ENCODE measurements around the gene SLC7A6. TPM values are rescaled to one million over a fixed set of nuclear protein-coding genes. Genes with fewer than 3 reads are reported as not detected.

Gene SLC7A6
- total and polyA plus RNA-seq, 2 of the 13 experiments (the other 11 are each of a cell fraction or from before 2014, with no cell fraction given): 35.8 to 70.8 TPM

DNA sequence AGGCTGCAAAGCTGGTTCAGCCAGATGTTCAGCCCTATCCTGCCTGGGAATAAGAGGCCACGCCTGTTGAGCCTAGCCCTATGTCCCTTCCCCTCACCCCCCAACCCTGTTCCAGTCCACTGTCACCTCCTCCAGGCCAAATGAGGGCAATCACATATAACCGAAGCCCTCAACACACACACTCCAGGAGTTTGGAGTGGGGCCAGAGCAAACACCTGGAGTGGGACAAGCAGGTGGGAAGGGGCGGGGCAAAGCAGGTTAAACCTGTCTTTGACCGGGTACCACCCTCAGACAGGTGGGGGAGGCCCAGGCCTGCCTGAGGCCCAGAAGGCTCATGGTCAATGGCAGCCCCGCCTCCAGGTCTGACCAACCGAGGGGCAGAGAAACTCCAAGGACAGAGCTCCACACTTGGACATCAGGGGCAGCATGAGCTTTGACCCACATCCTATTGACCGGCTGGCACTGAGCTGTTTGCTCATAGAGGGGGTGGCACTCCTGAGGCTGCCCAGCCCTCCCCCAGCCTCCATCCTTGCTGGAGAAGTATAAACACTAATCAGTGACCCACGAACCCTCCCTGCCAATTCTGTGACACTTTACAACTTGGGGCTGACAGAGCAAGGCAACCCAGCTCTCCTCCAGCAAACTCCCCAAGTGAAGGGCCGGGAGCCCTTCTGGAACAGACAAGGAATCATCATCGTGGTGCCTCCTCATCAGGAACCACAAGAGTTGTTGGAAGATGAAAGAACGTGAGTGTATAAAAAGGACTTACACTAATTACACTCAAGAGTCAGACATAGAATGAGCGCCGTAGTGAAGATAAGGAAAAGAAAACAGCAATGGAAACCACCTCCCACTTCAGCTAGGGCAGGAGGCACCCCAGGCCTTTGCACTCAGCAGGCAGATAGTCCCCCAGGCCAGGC is 29.9 kb upstream of the SLC7A6 start (continued):
- TF ChIP-seq DPF2 (CRISPR knock-in tag; IDR thresholded peaks at IDR 0.05; ENCODE audit: borderline replicate concordance, low read depth) (peak; percentile 39; the same call in 1 of the 2 replicates), ZNF7 (CRISPR knock-in tag; IDR thresholded peaks at IDR 0.05) (no peak), KDM5A (IDR thresholded peaks at IDR 0.05; ENCODE audit: borderline replicate concordance, low read length) (0 out of 2 replicates have a peak, but pooled peaks have one; percentile 8), MAFK (conservative IDR thresholded peaks at IDR 0.05 in 1 of 2, IDR thresholded peaks at IDR 0.05 in 1 of 2; ENCODE audit: low read length in 2 of 2) (no peak), ZNF501 (CRISPR knock-in tag; IDR thresholded peaks at IDR 0.05) (peak; percentile 73), SRSF1 (optimal IDR thresholded peaks at IDR 0.05; ENCODE audit: low read depth, low read length) (peak; percentile 83), SP4 (CRISPR knock-in tag; IDR thresholded peaks at IDR 0.05) (no peak), FOXA1 (IDR thresholded peaks at IDR 0.05) (no peak), FOXA1 (CRISPR knock-in tag; IDR thresholded peaks at IDR 0.05) (peak; percentile 87), ZNF333 (CRISPR knock-in tag; IDR thresholded peaks at IDR 0.05; ENCODE audit: borderline replicate concordance) (no peak), RNF2 (conservative IDR thresholded peaks at IDR 0.05; ENCODE audit: low read depth) (no peak), NFATC3 (CRISPR knock-in tag; IDR thresholded peaks at IDR 0.05) (no peak), ZFAT (CRISPR knock-in tag; conservative IDR thresholded peaks at IDR 0.05) (no peak), SOX6 (IDR thresholded peaks at IDR 0.05) (no peak), SOX6 (CRISPR knock-in tag; IDR thresholded peaks at IDR 0.05) (peak; percentile 64; the same call in 1 of the 2 replicates), IKZF4 (CRISPR knock-in tag; IDR thresholded peaks at IDR 0.05; ENCODE audit: borderline replicate concordance, low read depth, not compliant biosample characterization) (peak; percentile 25), ZSCAN31 (CRISPR knock-in tag; IDR thresholded peaks at IDR 0.05; ENCODE audit: low read depth) (peak; percentile 43; the same call in 1 of the 2 replicates), ZNF781 (CRISPR knock-in tag; IDR thresholded peaks at IDR 0.05; ENCODE audit: borderline replicate concordance, not compliant biosample characterization) (peak; percentile 49), KAT2B (IDR thresholded peaks at IDR 0.05; ENCODE audit: borderline replicate concordance, low read depth, low read length) (no peak), SAFB2 (CRISPR knock-in tag; IDR thresholded peaks at IDR 0.05; ENCODE audit: borderline replicate concordance, low read depth) (peak; percentile 38; the same call in 1 of the 2 replicates)
- TF ChIP-seq, protein P1, sequence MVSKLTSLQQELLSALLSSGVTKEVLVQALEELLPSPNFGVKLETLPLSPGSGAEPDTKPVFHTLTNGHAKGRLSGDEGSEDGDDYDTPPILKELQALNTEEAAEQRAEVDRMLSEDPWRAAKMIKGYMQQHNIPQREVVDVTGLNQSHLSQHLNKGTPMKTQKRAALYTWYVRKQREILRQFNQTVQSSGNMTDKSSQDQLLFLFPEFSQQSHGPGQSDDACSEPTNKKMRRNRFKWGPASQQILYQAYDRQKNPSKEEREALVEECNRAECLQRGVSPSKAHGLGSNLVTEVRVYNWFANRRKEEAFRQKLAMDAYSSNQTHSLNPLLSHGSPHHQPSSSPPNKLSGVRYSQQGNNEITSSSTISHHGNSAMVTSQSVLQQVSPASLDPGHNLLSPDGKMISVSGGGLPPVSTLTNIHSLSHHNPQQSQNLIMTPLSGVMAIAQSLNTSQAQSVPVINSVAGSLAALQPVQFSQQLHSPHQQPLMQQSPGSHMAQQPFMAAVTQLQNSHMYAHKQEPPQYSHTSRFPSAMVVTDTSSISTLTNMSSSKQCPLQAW (CRISPR knock-in tag; IDR thresholded peaks at IDR 0.05): peak; percentile 75
- TF ChIP-seq, protein P2, sequence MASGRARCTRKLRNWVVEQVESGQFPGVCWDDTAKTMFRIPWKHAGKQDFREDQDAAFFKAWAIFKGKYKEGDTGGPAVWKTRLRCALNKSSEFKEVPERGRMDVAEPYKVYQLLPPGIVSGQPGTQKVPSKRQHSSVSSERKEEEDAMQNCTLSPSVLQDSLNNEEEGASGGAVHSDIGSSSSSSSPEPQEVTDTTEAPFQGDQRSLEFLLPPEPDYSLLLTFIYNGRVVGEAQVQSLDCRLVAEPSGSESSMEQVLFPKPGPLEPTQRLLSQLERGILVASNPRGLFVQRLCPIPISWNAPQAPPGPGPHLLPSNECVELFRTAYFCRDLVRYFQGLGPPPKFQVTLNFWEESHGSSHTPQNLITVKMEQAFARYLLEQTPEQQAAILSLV (CRISPR knock-in tag; IDR thresholded peaks at IDR 0.05; ENCODE audit: borderline replicate concordance): peak; percentile 93; the same call in 1 of the 2 replicates
- TF ChIP-seq, protein P3, sequence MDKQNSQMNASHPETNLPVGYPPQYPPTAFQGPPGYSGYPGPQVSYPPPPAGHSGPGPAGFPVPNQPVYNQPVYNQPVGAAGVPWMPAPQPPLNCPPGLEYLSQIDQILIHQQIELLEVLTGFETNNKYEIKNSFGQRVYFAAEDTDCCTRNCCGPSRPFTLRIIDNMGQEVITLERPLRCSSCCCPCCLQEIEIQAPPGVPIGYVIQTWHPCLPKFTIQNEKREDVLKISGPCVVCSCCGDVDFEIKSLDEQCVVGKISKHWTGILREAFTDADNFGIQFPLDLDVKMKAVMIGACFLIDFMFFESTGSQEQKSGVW (CRISPR knock-in tag; IDR thresholded peaks at IDR 0.05; ENCODE audit: borderline replicate concordance): no peak
- TF ChIP-seq, protein P4, sequence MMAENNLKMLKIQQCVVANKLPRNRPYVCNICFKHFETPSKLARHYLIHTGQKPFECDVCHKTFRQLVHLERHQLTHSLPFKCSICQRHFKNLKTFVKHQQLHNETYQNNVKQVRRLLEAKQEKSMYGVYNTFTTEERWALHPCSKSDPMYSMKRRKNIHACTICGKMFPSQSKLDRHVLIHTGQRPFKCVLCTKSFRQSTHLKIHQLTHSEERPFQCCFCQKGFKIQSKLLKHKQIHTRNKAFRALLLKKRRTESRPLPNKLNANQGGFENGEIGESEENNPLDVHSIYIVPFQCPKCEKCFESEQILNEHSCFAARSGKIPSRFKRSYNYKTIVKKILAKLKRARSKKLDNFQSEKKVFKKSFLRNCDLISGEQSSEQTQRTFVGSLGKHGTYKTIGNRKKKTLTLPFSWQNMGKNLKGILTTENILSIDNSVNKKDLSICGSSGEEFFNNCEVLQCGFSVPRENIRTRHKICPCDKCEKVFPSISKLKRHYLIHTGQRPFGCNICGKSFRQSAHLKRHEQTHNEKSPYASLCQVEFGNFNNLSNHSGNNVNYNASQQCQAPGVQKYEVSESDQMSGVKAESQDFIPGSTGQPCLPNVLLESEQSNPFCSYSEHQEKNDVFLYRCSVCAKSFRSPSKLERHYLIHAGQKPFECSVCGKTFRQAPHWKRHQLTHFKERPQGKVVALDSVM (CRISPR knock-in tag; IDR thresholded peaks at IDR 0.05): peak; percentile 80
